Omental fat pad (tissue), 4 donors: ENCODE results near the gene ITGB3. TPM values are rescaled to one million over a fixed set of nuclear protein-coding genes. Genes with fewer than 3 reads are reported as not detected.

ENCODE experiments used
- ATAC-seq: fragments of 150-250 bp; one replicate; pipeline ENCODE4 v1.9.1; 2016; ENCODE audit warnings: mild to moderate bottlenecking, moderate library complexity; ENCODE audit not compliant: low FRiP score
- DNase-seq: peaks from one replicate; pipeline ENCODE4 v3.0.0-alpha.2; 2019; ENCODE audit warnings: low spot score
- CTCF ChIP-seq, 3 donors: fragments of 450-650 bp; IDR thresholded peaks; one replicate each; pipeline ENCODE4 v1.5.1; 2016 to 2017; ENCODE audit warnings: antibody characterized with exemption in 3 of 3, mild to moderate bottlenecking in 3 of 3, moderate library complexity in 2 of 3
- total RNA-seq, 4 donors: library from RNA; depleted of rRNA; stranded (reverse); fragments of >200 nt; gene quantifications; one replicate each; pipeline ENCODE4 v1.1.0, GENCODE V29; 2016

The ITGB3 gene
- total RNA-seq, 4 donors from 2014 or later, result 12.1 to 72.9 (median 17.5) TPM

GRCh38 chr17:47239619-47239966 lies 14.0 kb upstream of the ITGB3 start:
- DNase-seq (no peak), ATAC-seq (no peak)
- TF ChIP-seq CTCF (IDR thresholded peaks at IDR 0.05), result no peak

- TF ChIP-seq CTCF (IDR thresholded peaks at IDR 0.05), result no peak
- DNase-seq (peak; percentile 66), ATAC-seq (peak; percentile 76)
Measured at GRCh38 chr17:47239967-47240651, 13.5 kb upstream of the ITGB3 start.

GRCh38 chr17:47240806-47241205 lies 12.8 kb upstream of the ITGB3 start:
- no peak for TF ChIP-seq CTCF (IDR thresholded peaks at IDR 0.05)
- ATAC-seq (no peak), DNase-seq (no peak)

- ATAC-seq (no peak), DNase-seq (no peak)
- no peak for TF ChIP-seq CTCF (IDR thresholded peaks at IDR 0.05)
Measured at GRCh38 chr17:47242648-47243047, 11.0 kb upstream of the ITGB3 start.

- ATAC-seq (no peak), DNase-seq (no peak)
- TF ChIP-seq CTCF (IDR thresholded peaks at IDR 0.05), result no peak
Measured at GRCh38 chr17:47243737-47244598, 9.7 kb upstream of the ITGB3 start.

GRCh38 chr17:47244697-47245096 lies 8.9 kb upstream of the ITGB3 start:
- no peak for TF ChIP-seq CTCF (IDR thresholded peaks at IDR 0.05)
- no peak for DNase-seq
- no peak for ATAC-seq

- TF ChIP-seq CTCF (IDR thresholded peaks at IDR 0.05), result no peak
- DNase-seq (no peak), ATAC-seq (no peak)
Measured at GRCh38 chr17:47246120-47246519, 7.5 kb upstream of the ITGB3 start.
